Left ventricle myocardium inferior (tissue), 1 donor: Measurements from ENCODE around the gene SLC35D2. TPM values are rescaled to one million over a fixed set of nuclear protein-coding genes. Genes with fewer than 3 reads are reported as not detected.
"Not testable (repeated sequence)": the region's sequence is repeated elsewhere in the genome, so short reads cannot be mapped to it uniquely, and the experiment has no call there.

Source experiments
- DNase-seq: peaks from one replicate; pipeline ENCODE4 v3.0.0-alpha.2; 2020
- H3K27ac ChIP-seq: fragments of 200-600 bp; replicated peaks from 2 replicates; pipeline ENCODE4 v1.8.0; 2021
- H3K27me3 ChIP-seq: fragments of 200-600 bp; 2 replicates; pipeline ENCODE4 v1.8.0; 2021; ENCODE audit warnings: low read depth
- H3K36me3 ChIP-seq: fragments of 200-600 bp; 2 replicates; pipeline ENCODE4 v1.8.0; 2021
- H3K4me1 ChIP-seq: fragments of 200-600 bp; 2 replicates; pipeline ENCODE4 v1.8.0; 2021
- H3K4me3 ChIP-seq: fragments of 200-600 bp; 2 replicates; pipeline ENCODE4 v1.8.0; 2021; ENCODE audit warnings: mild to moderate bottlenecking, moderate library complexity
- H3K9me3 ChIP-seq: fragments of 200-600 bp; replicated peaks from 2 replicates; pipeline ENCODE4 v1.8.0; 2021
- intact Hi-C: fragments of 100-400 bp; cut with micrococcal nuclease; formaldehyde crosslinking; loops from one replicate; pipeline ENCODE4 v1.11.0; 2022
- total RNA-seq: library from RNA; stranded (reverse); fragmentation: NEBNext Ultra II Directional; extraction: Animal tissue kit (Norgen Biotek cat#: 25700); gene quantifications from one replicate; pipeline ENCODE4 v1.2.1, GENCODE V29; 2021
- TF ChIP-seq, protein P1 (sequence below): fragments of 200-600 bp; IDR thresholded peaks from 2 replicates; pipeline ENCODE4 v1.8.0; 2021; ENCODE audit warnings: antibody characterized with exemption, mild to moderate bottlenecking, borderline replicate concordance
- donor health status: DM: no; HTN: yes; CAD: no; lungs with severe emphysema.

SLC35D2 gene
- total RNA-seq, 1 donor from 2014 or later: 13.9 TPM

DNA sequence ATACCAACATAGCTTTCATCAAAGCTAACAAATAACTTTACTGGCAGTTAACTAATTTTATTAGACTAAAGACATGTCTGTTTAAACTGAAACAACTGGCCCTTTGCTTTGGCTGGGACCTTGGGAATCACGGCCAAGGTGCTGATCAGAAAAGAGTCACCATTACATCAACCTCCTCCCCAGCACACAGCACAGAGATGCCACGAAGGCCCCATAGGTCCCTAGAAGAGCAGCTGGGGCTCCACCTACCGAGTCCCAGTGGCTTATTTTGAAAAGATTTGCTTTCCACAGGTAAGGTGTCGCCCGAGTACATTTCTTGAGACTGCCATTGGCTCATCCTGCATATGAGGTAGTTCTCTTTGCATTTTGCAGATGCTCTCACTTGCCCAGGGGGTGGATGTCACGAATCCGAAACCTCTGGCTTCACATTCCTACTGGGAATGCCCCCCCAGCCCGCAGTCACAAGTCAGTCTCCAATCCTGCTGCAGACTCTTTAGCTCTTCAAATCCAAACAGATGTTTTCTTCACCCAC lies 62.7 kb downstream of the SLC35D2 start:
- H3K9me3 ChIP-seq: no peaks in the 10 kb centered on the region
- peaks cover 49% of the 10 kb centered on the region for H3K36me3 ChIP-seq
- intact Hi-C loops: loop anchor here (10.0 kb wide), 1 partner anchor 344 kb away; no protein-coding TSS in a partner anchor
- DNase-seq: no peak
- H3K27me3 ChIP-seq: no peaks in the 10 kb centered on the region
- H3K27ac ChIP-seq: no peak overlapping the region
- no peak overlapping the region for H3K4me3 ChIP-seq
- no peaks in the 10 kb centered on the region for H3K4me1 ChIP-seq
- TF ChIP-seq, protein P1, sequence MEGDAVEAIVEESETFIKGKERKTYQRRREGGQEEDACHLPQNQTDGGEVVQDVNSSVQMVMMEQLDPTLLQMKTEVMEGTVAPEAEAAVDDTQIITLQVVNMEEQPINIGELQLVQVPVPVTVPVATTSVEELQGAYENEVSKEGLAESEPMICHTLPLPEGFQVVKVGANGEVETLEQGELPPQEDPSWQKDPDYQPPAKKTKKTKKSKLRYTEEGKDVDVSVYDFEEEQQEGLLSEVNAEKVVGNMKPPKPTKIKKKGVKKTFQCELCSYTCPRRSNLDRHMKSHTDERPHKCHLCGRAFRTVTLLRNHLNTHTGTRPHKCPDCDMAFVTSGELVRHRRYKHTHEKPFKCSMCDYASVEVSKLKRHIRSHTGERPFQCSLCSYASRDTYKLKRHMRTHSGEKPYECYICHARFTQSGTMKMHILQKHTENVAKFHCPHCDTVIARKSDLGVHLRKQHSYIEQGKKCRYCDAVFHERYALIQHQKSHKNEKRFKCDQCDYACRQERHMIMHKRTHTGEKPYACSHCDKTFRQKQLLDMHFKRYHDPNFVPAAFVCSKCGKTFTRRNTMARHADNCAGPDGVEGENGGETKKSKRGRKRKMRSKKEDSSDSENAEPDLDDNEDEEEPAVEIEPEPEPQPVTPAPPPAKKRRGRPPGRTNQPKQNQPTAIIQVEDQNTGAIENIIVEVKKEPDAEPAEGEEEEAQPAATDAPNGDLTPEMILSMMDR: no peak

DNA sequence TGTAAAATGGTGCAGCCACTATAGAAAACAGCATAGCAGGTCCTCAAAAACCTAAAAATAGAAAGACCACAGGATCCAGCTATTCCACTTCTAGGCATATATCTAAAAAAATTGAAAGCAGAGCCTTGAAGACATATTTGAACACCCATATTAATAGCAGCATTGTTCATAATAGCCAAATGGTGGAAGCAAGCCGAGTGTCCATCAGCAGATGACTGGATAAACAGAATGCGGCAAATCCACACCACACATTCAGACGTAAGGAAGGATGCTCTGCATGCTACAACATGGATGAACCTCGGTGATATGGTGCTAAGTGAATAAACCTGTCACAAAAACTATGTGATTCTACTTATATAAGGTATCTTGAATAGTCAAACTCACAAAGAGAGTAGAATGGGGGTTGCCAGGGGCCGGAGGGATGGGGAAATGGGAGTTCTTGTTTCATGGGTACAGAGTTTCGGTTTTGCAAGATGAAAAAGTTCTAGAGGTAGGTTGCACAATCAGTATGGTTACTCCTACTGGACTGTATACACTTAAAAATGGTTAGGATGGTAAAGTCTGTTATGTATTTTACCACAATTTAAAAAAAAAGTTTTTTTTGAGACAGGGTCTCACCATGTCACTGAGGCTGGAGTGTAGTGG lies 64.5 kb downstream of the SLC35D2 start:
- Histone ChIP-seq H3K9me3 (no peaks in the 10 kb centered on the region), H3K4me1 (no peaks in the 10 kb centered on the region), H3K27me3 (no peaks in the 10 kb centered on the region), H3K36me3 (peaks cover 52% of the 10 kb centered on the region), H3K27ac (no peak overlapping the region), H3K4me3 (no peak overlapping the region)
- intact Hi-C loops: loop anchor here (5.0 kb wide), 1 partner anchor 87 kb away; no protein-coding TSS in a partner anchor
- no peak for DNase-seq
- TF ChIP-seq, protein P1: no peak

DNA sequence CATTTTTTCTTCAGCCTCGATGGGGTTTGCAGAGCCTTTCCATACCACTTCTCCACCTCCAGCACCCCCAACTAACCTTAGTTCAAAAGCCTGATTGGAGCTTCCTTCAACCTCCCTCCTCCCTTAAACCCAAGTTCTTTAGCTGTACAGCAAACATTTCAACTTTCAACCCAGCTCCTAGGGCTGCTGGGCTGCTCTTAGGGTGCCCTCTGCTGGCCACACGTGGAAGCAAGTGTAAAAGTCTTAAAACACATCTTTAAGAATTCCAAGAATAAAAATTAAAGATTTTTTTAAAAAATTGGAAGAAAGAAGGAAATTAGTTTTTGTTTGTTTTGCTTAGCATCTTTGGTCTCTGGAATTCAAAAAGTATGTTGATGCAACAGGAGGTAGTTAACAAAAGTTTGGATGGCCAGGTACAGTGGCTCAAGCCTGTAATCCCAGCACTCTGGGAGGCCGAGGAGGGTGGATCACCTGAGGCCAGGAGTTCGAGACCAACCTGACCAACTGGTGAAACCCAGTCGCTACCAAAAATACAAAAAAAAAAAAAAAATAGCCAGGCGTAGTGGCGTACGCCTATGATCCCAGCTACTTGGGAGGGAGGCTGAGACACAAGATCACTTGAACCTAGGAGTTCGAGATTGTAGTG lies 66.1 kb downstream of the SLC35D2 start:
- Histone ChIP-seq H3K4me1 (no peaks in the 10 kb centered on the region), H3K9me3 (peaks cover 11% of the 10 kb centered on the region), H3K36me3 (peaks cover 59% of the 10 kb centered on the region), H3K4me3 (no peak overlapping the region), H3K27me3 (no peaks in the 10 kb centered on the region), H3K27ac (no peak overlapping the region)
- peak; percentile 64 for DNase-seq
- intact Hi-C loops: loop anchor here (5.0 kb wide), 1 partner anchor 85 kb away; no protein-coding TSS in a partner anchor
- TF ChIP-seq, protein P1: peak; percentile 92

DNA sequence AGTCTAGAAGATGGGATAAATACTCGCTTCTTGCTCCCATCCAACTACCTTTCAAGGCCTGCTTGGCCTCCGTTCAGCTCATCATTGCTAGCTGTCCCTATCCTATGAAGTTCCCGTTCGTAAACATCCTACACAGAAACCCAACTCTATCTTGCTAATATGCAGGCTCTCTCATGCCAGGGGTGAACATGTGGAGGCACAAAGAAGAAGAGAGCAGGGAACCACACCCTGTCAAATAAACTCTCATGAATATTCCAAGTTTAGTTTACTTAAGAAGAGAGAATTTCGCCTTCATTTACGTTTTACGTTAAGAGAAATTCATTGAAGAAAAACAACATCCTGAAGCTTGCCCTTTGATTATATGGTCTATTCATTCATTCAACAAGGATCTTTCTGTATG lies 73.7 kb downstream of the SLC35D2 start:
- TF ChIP-seq, protein P1: no peak
- DNase-seq: no peak
- Histone ChIP-seq H3K36me3 (peaks cover 22% of the 10 kb centered on the region), H3K27ac (no peak overlapping the region), H3K4me3 (no peak overlapping the region), H3K9me3 (peaks cover 11% of the 10 kb centered on the region), H3K4me1 (no peaks in the 10 kb centered on the region), H3K27me3 (no peaks in the 10 kb centered on the region)
- intact Hi-C loops: no loop called here

DNA sequence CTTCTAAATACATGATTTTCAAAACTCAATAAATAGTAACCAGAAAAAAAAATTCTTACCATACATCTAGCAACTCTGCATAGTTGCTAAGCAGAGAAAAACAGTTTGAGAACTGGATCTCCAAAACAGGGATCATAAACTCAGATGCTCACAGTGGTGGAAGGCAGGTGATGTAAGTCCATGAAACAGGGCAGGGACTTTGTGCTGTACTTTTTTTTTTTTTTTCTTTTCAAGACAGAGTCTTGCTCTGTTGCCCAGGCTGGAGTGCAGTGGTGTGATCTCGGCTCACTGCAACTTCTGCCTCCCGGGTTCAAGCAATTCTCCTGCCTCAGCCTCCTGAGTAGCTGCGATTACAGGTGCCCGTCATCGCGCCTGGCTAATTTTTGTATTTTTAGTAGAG lies 76.6 kb downstream of the SLC35D2 start:
- H3K36me3 ChIP-seq, H3K4me1 ChIP-seq, intact Hi-C loops, DNase-seq, H3K27me3 ChIP-seq, H3K9me3 ChIP-seq, H3K4me3 ChIP-seq, H3K27ac ChIP-seq: not testable (repeated sequence)

DNA sequence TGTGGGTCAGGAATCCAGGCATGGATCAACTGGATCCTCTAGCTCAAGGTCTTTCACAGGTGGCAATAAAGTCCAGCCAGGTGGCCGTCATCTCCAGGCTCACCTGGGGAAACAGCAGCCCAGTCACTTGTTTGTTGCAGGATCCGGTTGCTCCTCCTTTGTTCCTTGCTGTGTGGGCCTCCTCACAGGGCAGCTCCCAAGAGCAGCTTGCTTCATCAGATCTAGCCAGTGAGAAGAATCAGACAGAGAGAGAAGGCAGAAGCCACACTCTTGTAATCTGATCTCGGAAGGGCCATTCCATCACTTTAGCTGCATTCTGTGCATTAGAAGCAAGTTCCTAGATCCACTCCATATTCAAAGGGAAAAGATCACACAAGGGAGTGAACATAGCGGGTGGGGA lies 78.3 kb downstream of the SLC35D2 start:
- peaks cover 4% of the 10 kb centered on the region for H3K36me3 ChIP-seq
- H3K9me3 ChIP-seq: peaks cover 7% of the 10 kb centered on the region
- TF ChIP-seq, protein P1: no peak
- DNase-seq: no peak
- no peaks in the 10 kb centered on the region for H3K27me3 ChIP-seq
- no peak overlapping the region for H3K27ac ChIP-seq
- intact Hi-C loops: no loop called here
- H3K4me3 ChIP-seq: no peak overlapping the region
- no peaks in the 10 kb centered on the region for H3K4me1 ChIP-seq
